DMS 273 (cell line): Measurements from ENCODE around the gene PACSIN2.
"Not testable (repeated sequence)": the region's sequence is repeated elsewhere in the genome, so short reads cannot be mapped to it uniquely, and the experiment has no call there.

ENCODE experiments used
- DNase-seq: peaks from one replicate; lab custom pipeline; 2025; ENCODE audit not compliant: unreplicated experiment; lab: John Stamatoyannopoulos, UW

Gene PACSIN2

DNA sequence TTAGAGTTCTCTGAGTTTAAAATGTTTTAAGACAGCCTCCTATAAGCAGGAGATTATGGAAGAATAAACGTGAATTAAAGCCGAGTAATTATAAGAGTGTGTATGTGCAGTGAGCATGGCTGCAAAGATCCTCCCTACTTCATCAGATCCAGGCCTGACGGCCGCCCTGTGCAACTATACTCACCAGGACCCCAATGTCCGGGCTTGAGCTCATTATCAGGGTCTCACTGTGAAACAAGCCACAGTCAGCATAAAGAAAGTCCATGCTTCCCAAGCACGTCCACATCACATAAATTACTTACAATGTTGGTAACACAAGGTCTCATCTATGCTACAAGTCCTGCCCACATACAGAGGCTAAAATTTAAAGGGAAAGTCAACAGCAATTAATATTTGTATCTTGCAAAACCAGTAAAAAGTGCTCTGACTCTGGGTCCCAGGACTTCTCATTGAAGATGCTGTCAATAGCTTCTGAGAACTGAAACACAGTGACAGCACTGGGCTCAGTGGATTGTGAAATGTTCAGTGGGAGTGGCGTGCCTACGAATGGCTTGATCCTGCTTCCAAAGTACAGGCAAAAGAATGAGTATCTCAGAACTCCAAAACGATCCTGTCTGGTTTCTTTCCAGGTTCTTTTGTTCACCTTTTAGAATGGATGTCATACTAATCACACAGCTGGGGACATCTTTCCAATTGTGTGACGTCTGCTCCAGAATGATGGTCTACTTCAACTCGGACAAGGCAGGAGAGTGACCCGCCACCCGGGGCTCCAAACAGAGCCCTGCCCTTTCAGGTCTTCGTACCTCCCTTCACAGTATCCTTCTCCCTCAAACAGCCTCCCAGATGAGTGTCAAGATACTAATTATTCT, 85.7 kb downstream of the PACSIN2 start:
- no peak for DNase-seq

DNA sequence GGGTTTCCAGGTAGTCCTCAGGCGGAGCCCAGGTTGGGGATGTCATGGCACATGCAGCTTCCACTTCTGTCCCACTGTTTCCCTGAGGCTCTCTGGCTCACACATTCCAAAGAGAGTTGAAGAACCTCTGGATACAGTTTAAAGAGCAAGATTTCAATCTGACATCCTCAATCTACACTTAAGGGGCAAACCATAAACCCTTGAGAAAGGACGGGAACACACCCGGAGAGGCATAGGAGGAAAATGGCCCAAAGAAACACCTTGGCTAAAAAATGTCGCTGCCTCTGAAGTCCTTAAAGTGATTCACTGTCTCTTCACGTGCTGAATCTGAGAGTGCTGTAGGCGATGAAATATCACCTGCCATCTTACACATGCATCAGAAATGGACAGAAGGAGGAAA, 87.0 kb downstream of the PACSIN2 start:
- DNase-seq, result no peak

GRCh38 chr22:42926768-42927167, 88.2 kb downstream of the PACSIN2 start:
- no peak for DNase-seq

GRCh38 chr22:42926104-42926503, 88.8 kb downstream of the PACSIN2 start:
- DNase-seq, result no peak

DNA sequence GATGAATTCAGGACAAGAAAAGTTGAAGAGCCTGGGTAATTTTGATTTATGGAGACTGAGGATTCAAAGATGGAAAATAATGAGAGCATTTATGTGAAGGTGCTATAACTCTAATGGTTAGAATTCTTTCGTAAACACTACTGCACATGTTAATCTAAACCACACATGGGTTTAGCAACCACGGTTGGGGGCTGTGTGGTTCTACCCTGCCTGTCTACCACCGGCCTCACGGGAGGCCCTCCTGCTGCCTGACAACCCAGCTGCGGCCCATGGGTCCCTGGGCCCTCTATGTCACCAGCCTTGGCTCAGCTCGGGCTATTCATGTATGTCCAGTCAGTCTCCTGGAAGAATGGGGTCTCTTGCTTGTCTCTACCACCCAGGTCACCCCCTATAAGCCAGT, 89.4 kb downstream of the PACSIN2 start:
- DNase-seq, result no peak

DNA sequence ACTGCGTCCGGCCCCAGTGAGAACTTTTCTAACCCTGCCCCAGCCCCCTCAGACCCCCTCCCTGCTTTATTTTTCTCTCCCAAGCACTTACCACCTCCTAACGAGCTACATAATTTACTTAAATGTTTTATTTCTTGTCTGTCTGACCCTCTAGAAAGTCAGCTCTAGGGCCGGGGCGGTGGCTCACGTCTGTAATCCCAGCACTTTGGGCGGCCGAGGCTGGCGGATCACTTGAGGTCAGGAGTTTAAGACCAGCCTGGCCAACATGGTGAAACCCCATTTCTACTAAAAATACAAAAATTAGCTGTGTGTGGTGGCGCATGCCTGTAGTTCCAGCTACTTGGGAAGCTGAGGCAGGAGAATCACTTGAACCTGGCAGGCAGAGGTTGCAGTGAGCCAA, 89.9 kb downstream of the PACSIN2 start:
- DNase-seq, result not testable (repeated sequence)

DNA sequence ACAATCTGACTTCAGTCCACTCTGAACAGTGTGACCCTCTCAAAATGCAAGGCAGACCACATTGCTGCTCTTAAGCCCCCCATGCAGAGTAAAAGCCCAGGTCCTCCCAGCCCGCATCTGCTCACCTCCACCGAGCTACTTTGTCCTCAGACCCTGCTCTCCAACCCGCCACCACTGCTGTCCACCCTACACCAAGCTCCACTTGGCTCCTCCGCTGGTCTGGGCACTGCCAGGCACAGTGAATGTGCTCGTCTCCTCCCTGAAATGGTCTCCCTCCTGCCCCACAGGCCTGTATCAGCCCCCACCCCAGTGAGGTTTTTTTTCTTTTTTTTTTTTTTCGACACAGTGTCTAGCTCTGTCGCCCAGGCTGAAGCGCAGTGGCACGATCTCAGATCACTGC, 90.5 kb downstream of the PACSIN2 start:
- no peak for DNase-seq

GRCh38 chr22:42922374-42923191, 92.4 kb downstream of the PACSIN2 start:
- no peak for DNase-seq

DNA sequence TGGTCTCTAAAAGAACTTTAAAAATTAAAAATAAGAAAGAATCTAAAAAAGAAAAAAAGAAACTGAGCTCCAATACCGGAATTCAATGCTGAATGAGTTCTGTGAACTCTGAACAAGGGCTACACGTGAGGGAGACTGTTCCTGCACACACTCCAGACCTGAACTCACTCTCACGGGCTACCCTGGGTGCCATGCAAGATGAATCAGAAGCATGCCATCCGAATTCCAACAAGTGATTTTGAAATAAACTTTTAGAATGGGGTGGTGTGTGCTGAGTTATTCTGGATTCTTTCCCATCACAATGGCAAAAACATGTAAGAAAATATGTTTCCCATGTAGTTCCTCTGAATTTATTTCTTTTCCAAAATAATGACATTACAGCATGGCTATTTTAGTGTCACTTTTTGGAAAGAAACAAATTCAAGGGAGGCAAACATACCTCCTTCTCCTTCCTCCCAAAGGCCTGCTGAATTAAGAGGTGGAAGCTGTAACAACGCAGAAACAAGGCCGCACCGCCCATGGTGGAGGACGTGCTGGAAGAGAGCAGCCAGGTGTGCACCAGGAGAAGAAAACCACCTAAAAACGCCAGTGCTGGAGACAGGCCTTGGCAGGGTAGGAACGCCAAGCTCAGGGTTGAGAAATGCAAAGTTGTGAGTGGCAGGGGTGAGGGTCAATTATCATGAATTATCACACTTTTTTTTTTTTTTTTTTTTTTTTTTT, 94.7 kb downstream of the PACSIN2 start:
- no peak for DNase-seq

DNA sequence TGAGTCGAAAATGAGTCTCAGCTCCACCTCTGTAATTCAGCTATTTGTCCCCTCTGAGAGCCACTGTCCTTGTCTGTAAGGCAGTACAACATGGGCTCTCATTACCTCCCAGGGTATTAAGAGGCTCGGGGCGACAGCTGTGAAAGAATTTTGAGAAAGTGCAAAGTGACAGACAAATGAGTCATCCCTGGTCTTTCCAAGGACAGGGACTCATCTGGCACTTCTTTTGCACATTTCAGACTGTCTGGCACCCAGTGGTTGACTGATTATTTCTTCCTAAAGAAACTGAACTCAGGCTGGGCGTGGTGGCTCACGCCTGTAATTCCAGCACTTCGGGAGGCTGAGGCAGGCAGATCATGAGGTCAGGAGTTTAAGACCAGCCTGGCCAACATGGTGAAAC, 95.8 kb downstream of the PACSIN2 start:
- DNase-seq, result peak; percentile 23

GRCh38 chr22:42918500-42918899, 96.4 kb downstream of the PACSIN2 start:
- DNase-seq, result peak; percentile 37

DNA sequence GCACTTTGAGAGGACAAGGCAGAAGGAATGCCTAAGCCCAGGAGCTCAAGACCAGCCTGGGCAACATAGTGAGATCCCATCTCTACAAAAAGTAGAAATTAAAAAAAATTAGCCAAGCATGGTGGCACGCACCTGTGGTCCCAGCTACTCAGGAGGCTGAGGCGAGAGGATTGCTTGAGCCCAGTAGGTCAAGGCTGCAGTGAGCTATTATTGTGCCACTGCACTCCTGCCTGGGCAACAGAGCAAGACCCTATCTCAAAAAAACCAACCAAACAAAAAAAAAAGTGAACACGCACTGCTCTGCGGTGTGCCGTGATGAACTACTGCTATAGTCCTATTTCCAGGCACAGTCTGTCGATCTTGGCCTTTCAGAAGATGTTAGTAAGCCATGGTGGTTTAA, 97.6 kb downstream of the PACSIN2 start:
- not testable (repeated sequence) for DNase-seq

- DNase-seq, result no peak
Observed at GRCh38 chr22:42915980-42916765, 98.8 kb downstream of the PACSIN2 start.

DNA sequence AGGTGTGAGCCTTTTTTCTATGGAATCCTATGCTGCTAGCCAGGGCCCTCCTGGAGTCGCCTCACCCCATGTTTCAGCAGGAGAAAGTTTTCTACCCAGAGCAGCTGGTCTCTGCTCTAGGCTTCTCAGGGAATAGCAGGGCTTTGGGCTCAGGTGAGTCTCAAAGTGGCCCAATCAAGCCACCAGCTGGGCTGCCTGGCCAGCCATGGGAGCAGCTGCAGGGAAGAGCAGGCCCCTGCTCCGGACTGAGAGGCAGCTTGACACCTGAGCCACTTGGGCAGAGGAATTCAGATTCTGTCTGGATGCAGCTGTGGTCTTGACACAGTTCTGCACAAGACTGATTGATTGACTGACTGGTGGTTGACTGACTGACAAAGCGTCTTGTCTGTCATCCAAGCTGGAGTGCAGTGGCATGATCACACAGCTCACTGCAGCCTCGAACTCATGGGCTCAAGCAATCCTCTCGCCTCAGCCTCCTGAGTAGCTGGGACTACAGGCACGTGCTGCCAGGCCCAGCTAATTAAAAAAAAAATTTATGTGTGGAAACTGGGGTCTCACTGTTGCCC, 100.4 kb downstream of the PACSIN2 start:
- DNase-seq, result no peak

GRCh38 chr22:42913874-42914510, 101.0 kb downstream of the PACSIN2 start:
- no peak for DNase-seq

DNA sequence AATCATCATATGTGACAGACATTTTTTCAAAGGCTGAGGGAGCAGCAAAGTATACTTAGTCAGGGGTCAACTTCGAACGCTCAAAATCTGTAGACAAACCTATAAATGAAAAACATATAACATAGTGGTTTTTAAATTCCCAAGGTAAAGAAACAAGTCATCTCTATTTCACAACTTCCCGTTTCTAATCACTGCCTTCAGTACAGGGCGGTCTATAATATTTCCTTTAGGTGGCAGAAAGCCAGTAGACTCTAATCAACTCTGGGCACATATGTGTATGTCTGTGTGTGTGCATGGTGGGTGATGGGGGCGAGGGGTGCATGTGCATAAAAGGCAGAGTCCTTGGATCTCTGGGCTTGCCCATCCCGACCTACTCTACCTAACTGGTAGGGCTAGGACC, 102.9 kb downstream of the PACSIN2 start:
- no peak for DNase-seq

DNA sequence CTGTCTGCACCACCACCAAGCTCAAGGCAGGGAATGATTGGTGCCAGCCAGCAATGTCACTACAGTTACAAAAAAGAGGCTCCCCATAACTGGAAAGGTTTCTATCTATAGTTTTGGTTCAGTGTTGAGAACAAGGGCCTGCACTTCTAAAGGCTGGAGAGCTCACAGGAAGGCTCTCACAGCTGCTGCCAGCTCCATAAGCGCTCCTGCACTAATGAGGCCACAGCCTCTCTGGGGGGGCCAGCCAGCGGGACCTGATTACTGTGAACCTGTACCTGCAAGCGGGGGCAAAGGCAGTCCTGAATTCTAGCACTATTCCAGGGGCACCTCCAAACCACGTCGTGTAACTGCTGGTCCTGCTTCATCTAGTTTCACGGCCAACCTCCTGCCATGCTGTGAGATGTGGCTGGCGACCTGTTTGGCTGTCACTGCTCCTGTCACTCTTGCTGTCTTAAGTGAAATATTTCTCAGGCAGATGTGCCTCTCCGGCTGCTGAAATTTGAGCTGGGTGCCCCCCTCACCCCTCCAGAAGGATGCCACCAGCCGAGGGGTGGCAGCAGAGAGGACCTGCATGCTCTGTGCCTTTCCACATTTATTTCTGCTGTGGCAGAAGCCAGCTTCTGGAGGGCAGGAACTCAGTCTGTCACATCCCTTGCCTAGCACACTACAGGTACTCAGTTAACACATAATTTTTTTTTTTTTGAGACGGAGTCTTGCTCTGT, 104.6 kb downstream of the PACSIN2 start:
- peak; percentile 62 for DNase-seq

- no peak for DNase-seq
Observed at GRCh38 chr22:42909363-42910058, 105.4 kb downstream of the PACSIN2 start.

- no peak for DNase-seq
Observed at GRCh38 chr22:42908374-42908746, 106.6 kb downstream of the PACSIN2 start.
